PC-3 (cell line): ENCODE data around the gene OR5B12. TPM values are rescaled to one million over a fixed set of nuclear protein-coding genes. Genes with fewer than 3 reads are reported as not detected.

ENCODE experiments used
- ATAC-seq: fragments of 200-7000 bp; cut with Tn5 transposase; 2 replicates; pipeline ENCODE4 v1.9.1; 2020; ENCODE audit warnings: mild to moderate bottlenecking, moderate library complexity
- BruUV-seq: library from RNA; stranded (reverse); fragments of 400-500 nt; replicated peaks from 2 replicates; lab custom pipeline; 2021; lab: Mats Ljungman, UMichigan
- CTCF ChIA-PET: fragments of 300-600 bp; sonication (Branson Sonifier 250); formaldehyde crosslinking; loops from one replicate; lab custom pipeline; 2022; ENCODE audit warnings: antibody characterized with exemption; lab: Charles Lee
- POLR2A ChIA-PET: fragments of 300-600 bp; sonication (Branson Sonifier 250); formaldehyde crosslinking; loops from one replicate; lab custom pipeline; 2022; ENCODE audit warnings: antibody characterized with exemption; ENCODE audit not compliant: unreplicated experiment; lab: Charles Lee
- DNase-seq: peaks from one replicate; pipeline ENCODE4 v3.0.0-alpha.2; 2015
- H2AFZ ChIP-seq: fragments of 300-600 bp; sonication (generic); 2 replicates; pipeline ENCODE4 v1.6.0; 2016; ENCODE audit warnings: antibody characterized with exemption, low read length
- H3F3A ChIP-seq: fragments of 300-600 bp; sonication (generic); one replicate; pipeline ENCODE4 v1.6.0; 2017; ENCODE audit warnings: antibody characterized with exemption, low read length, control low read depth, mild to moderate bottlenecking; ENCODE audit not compliant: unreplicated experiment
- H3K27ac ChIP-seq: fragments of 300-600 bp; sonication (generic); 2 replicates; pipeline ENCODE4 v1.5.1; 2016; ENCODE audit warnings: mild to moderate bottlenecking, low read length
- H3K27me3 ChIP-seq: fragments of 300-600 bp; sonication (generic); 2 replicates; pipeline ENCODE4 v1.6.1; 2016; ENCODE audit warnings: low read length, mixed read lengths
- H3K36me3 ChIP-seq: fragments of 300-600 bp; sonication (generic); 2 replicates; pipeline ENCODE4 v1.6.1; 2016; ENCODE audit warnings: low read depth, mixed run types, low read length, mixed read lengths
- H3K4me1 ChIP-seq: fragments of 300-600 bp; sonication (generic); 2 replicates; pipeline ENCODE4 v1.5.1; 2016; ENCODE audit warnings: low read length; ENCODE audit not compliant: insufficient read depth
- H3K4me2 ChIP-seq: fragments of 300-600 bp; sonication (generic); 2 replicates; pipeline ENCODE4 v1.6.0; 2016; ENCODE audit warnings: low read length
- H3K4me3 ChIP-seq: fragments of 300-600 bp; sonication (generic); 2 replicates; pipeline ENCODE4 v1.5.1; 2016; ENCODE audit warnings: mild to moderate bottlenecking, low read length, mixed read lengths
- H3K79me2 ChIP-seq: fragments of 300-600 bp; sonication (generic); 2 replicates; pipeline ENCODE4 v1.6.1; 2017; ENCODE audit warnings: low read length, mixed read lengths
- H3K9ac ChIP-seq: fragments of 300-600 bp; sonication (generic); 2 replicates; pipeline ENCODE4 v1.6.0; 2016; ENCODE audit warnings: mild to moderate bottlenecking, low read length
- H3K9me2 ChIP-seq: fragments of 300-600 bp; sonication (generic); replicated peaks from 2 replicates; pipeline ENCODE4 v1.6.1; 2016; ENCODE audit warnings: mixed run types, low read length, mixed read lengths
- H3K9me3 ChIP-seq: fragments of 300-600 bp; sonication (generic); 2 replicates; pipeline ENCODE4 v1.6.1; 2016; ENCODE audit warnings: low read length, mixed read lengths
- H4K20me1 ChIP-seq: fragments of 300-600 bp; sonication (generic); 2 replicates; pipeline ENCODE4 v1.6.1; 2016; ENCODE audit warnings: low read length, mixed read lengths
- EZH2 ChIP-seq: fragments of 300-600 bp; sonication (generic); IDR thresholded peaks from one replicate; pipeline ENCODE4 v1.6.1; 2017; ENCODE audit warnings: antibody characterized with exemption, mild to moderate bottlenecking, low read length; ENCODE audit not compliant: unreplicated experiment
- EZH2phosphoT487 ChIP-seq: fragments of 300-600 bp; sonication (generic); IDR thresholded peaks from 2 replicates; pipeline ENCODE4 v1.6.1; 2018; ENCODE audit warnings: mild to moderate bottlenecking, antibody characterized with exemption, low read length, borderline replicate concordance
- intact Hi-C: fragments of 100-400 bp; cut with micrococcal nuclease; formaldehyde crosslinking; loops from 2 replicates; pipeline ENCODE4 v1.9.0; 2023
- total RNA-seq: library from RNA; depleted of rRNA; stranded (reverse); fragments of >200 nt; gene quantifications from 2 replicates; pipeline ENCODE4 v1.2.3, GENCODE V29; 2014
- TF ChIP-seq, protein P1 (sequence below): fragments of 300-600 bp; sonication (generic); conservative IDR thresholded peaks from 2 replicates; pipeline ENCODE4 v1.5.1; 2017; ENCODE audit warnings: antibody characterized with exemption, low read depth, mild to moderate bottlenecking, low read length

OR5B12 gene
- total RNA-seq, 1 experiment from 2014 or later = not detected

DNA sequence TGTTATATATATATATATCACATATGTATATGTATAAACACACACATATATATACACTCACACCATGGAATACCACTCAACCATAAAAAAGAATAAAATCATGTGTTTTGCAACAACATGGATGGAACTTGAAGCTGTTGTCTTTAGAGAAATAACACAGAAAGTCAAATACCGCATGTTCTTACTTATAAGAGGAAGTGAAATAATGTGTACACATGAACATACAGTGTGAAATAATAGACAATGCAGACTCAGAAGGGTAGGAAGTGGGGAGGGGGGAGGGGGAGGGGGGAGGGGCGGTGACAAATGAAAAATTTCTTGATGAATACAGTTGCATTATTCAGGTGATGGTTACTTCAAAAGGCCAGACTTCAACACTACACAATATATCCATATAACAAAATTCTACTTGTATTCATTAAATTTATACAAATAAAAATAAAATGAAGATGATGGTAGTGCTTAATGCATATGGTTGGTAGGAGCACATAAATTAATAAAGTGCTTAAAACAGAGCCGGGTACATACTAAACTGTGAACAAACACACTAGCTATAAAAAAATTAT is 8.3 kb downstream of the OR5B12 start:
- no peak overlapping the region for H3K4me2 ChIP-seq
- no peaks in the 10 kb centered on the region for H3K27me3 ChIP-seq
- no peaks in the 10 kb centered on the region for H3K9me2 ChIP-seq
- H3K4me1 ChIP-seq = no peaks in the 10 kb centered on the region
- POLR2A ChIA-PET = no interaction called here
- TF ChIP-seq EZH2phosphoT487 (no peak), EZH2 (no peak)
- TF ChIP-seq, protein P1, sequence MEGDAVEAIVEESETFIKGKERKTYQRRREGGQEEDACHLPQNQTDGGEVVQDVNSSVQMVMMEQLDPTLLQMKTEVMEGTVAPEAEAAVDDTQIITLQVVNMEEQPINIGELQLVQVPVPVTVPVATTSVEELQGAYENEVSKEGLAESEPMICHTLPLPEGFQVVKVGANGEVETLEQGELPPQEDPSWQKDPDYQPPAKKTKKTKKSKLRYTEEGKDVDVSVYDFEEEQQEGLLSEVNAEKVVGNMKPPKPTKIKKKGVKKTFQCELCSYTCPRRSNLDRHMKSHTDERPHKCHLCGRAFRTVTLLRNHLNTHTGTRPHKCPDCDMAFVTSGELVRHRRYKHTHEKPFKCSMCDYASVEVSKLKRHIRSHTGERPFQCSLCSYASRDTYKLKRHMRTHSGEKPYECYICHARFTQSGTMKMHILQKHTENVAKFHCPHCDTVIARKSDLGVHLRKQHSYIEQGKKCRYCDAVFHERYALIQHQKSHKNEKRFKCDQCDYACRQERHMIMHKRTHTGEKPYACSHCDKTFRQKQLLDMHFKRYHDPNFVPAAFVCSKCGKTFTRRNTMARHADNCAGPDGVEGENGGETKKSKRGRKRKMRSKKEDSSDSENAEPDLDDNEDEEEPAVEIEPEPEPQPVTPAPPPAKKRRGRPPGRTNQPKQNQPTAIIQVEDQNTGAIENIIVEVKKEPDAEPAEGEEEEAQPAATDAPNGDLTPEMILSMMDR = no peak
- intact Hi-C loops = no loop called here
- CTCF ChIA-PET = no interaction called here
- no TSS peak for BruUV-seq
- H3K27ac ChIP-seq = no peak overlapping the region
- H3F3A ChIP-seq = no peaks in the 10 kb centered on the region
- no peaks in the 10 kb centered on the region for H3K36me3 ChIP-seq
- DNase-seq (no peak), ATAC-seq (no peak)
- no peaks in the 10 kb centered on the region for H4K20me1 ChIP-seq
- H2AFZ ChIP-seq = no peak overlapping the region
- no peak overlapping the region for H3K9ac ChIP-seq
- H3K79me2 ChIP-seq = no peaks in the 10 kb centered on the region
- no peak overlapping the region for H3K4me3 ChIP-seq
- H3K9me3 ChIP-seq = peaks cover 4% of the 10 kb centered on the region; the same call in 1 of the 2 replicates

GRCh38 chr11:58429273-58429672 is 12.8 kb downstream of the OR5B12 start:
- H3K36me3 ChIP-seq = no peaks in the 10 kb centered on the region
- intact Hi-C loops = no loop called here
- ChIA-PET POLR2A (interaction anchor here (0.6 kb wide), 1 partner anchor 121 kb away, joined by 4 read pairs; no protein-coding TSS in a partner anchor), CTCF (no interaction called here)
- no peak overlapping the region for H3K9ac ChIP-seq
- no peaks in the 10 kb centered on the region for H4K20me1 ChIP-seq
- H3K79me2 ChIP-seq = no peaks in the 10 kb centered on the region
- no peaks in the 10 kb centered on the region for H3K27me3 ChIP-seq
- no peak overlapping the region for H3K4me2 ChIP-seq
- H3K4me3 ChIP-seq = no peak overlapping the region
- BruUV-seq = no TSS peak
- no peaks in the 10 kb centered on the region for H3K4me1 ChIP-seq
- no peaks in the 10 kb centered on the region; the same call in 1 of the 2 replicates for H3K9me3 ChIP-seq
- no peak overlapping the region for H3K27ac ChIP-seq
- no peak overlapping the region for H2AFZ ChIP-seq
- DNase-seq (no peak), ATAC-seq (no peak)
- no peak for TF ChIP-seq EZH2phosphoT487
- TF ChIP-seq EZH2 = no peak
- TF ChIP-seq, protein P1 = no peak
- no peaks in the 10 kb centered on the region for H3F3A ChIP-seq
- H3K9me2 ChIP-seq = no peaks in the 10 kb centered on the region

- no TSS peak for BruUV-seq
- Histone ChIP-seq H3K9me3 (no peaks in the 10 kb centered on the region; the same call in 1 of the 2 replicates), H3K9ac (no peak within 1 kb of the TSS), H3K27me3 (no peaks in the 10 kb centered on the region), H3K79me2 (no peaks in the 10 kb centered on the region), H3F3A (no peaks in the 10 kb centered on the region), H3K4me2 (no peak within 1 kb of the TSS), H3K4me1 (0 out of 2 replicates have a peak, but pooled peaks cover 4% of the 10 kb centered on the region), H4K20me1 (no peaks in the 10 kb centered on the region), H2AFZ (no peak within 1 kb of the TSS), H3K36me3 (no peaks in the 10 kb centered on the region), H3K27ac (no peak within 1 kb of the TSS), H3K9me2 (no peaks in the 10 kb centered on the region), H3K4me3 (no peak within 1 kb of the TSS)
- CTCF ChIA-PET = no interaction called here
- POLR2A ChIA-PET = no interaction called here
- TF ChIP-seq EZH2 = no peak
- TF ChIP-seq, protein P1 = no peak
- TF ChIP-seq EZH2phosphoT487 = no peak
- DNase-seq = no peak
- ATAC-seq = no peak
- intact Hi-C loops = no loop called here
Measured at GRCh38 chr11:58428021-58428420, 14.0 kb downstream of the OR5B12 start, which contains the start of gene OR5B2. Gene OR5B2 (minus strand): TSS chr11:58428121. CDS start chr11:58423261, 4,860 bp downstream.
